DOHH2 (cell line): Measurements from ENCODE around the gene TMEFF2.

Experiments
- H3F3A ChIP-seq: fragments of 200-600 bp; sonication (generic), shearing (Covaris generic); 2 replicates; pipeline ENCODE4 v1.6.0; 2016; ENCODE audit warnings: antibody characterized with exemption, mild to moderate bottlenecking; ENCODE audit not compliant: control insufficient read depth, insufficient read depth
- H3K27ac ChIP-seq: fragments of 200-600 bp; sonication (generic); 2 replicates; pipeline ENCODE4 v1.5.1; 2014; ENCODE audit warnings: low read depth, mild to moderate bottlenecking, low read length, moderate library complexity
- H3K27me3 ChIP-seq: fragments of 200-600 bp; sonication (generic); 2 replicates; pipeline ENCODE4 v1.6.1; 2014; ENCODE audit warnings: mild to moderate bottlenecking, low read length, mixed read lengths; ENCODE audit not compliant: control insufficient read depth
- H3K36me3 ChIP-seq: fragments of 200-600 bp; sonication (generic); 2 replicates; pipeline ENCODE4 v1.6.1; 2014; ENCODE audit warnings: mild to moderate bottlenecking, low read length, moderate library complexity, mixed read lengths; ENCODE audit not compliant: control insufficient read depth
- H3K4me1 ChIP-seq: fragments of 200-600 bp; sonication (generic); 2 replicates; pipeline ENCODE4 v1.6.1; 2014; ENCODE audit warnings: mild to moderate bottlenecking, low read length, mixed read lengths; ENCODE audit not compliant: control insufficient read depth
- H3K4me2 ChIP-seq: fragments of 200-600 bp; sonication (generic); 2 replicates; pipeline ENCODE4 v1.6.0; 2014; ENCODE audit warnings: mild to moderate bottlenecking, low read length, moderate library complexity
- H3K4me3 ChIP-seq: fragments of 200-600 bp; sonication (generic); 2 replicates; pipeline ENCODE4 v1.5.1; 2014; ENCODE audit warnings: mild to moderate bottlenecking, low read length, mixed read lengths
- H3K79me2 ChIP-seq: fragments of 200-600 bp; sonication (generic); 2 replicates; pipeline ENCODE4 v1.6.1; 2014; ENCODE audit warnings: mild to moderate bottlenecking, low read length, mixed read lengths; ENCODE audit not compliant: control insufficient read depth
- H3K9me2 ChIP-seq: fragments of 200-600 bp; sonication (generic); replicated peaks from 2 replicates; pipeline ENCODE4 v1.6.1; 2014; ENCODE audit warnings: mild to moderate bottlenecking, low read length, mixed read lengths; ENCODE audit not compliant: control insufficient read depth
- H3K9me3 ChIP-seq: fragments of 200-600 bp; sonication (generic); 2 replicates; pipeline ENCODE4 v1.6.1; 2014; ENCODE audit warnings: antibody characterized with exemption, low read length, mixed read lengths; ENCODE audit not compliant: control insufficient read depth, insufficient read depth
- H4K20me1 ChIP-seq: fragments of 200-600 bp; sonication (generic); 2 replicates; pipeline ENCODE4 v1.6.0; 2014; ENCODE audit warnings: low read depth, mild to moderate bottlenecking, antibody characterized with exemption, low read length, moderate library complexity; ENCODE audit not compliant: control insufficient read depth, insufficient read depth
- CTCF ChIP-seq: fragments of 200-600 bp; sonication (generic); IDR thresholded peaks from one replicate; pipeline ENCODE4 v1.5.1; 2014; ENCODE audit warnings: antibody characterized with exemption, mild to moderate bottlenecking, low read depth, low read length; ENCODE audit not compliant: poor library complexity, severe bottlenecking
- EZH2phosphoT487 ChIP-seq: fragments of 200-600 bp; sonication (generic); IDR thresholded peaks from 2 replicates; pipeline ENCODE4 v1.6.1; 2017; ENCODE audit warnings: borderline replicate concordance, mild to moderate bottlenecking, antibody characterized with exemption, low read length, moderate library complexity, mixed read lengths

Gene TMEFF2

DNA sequence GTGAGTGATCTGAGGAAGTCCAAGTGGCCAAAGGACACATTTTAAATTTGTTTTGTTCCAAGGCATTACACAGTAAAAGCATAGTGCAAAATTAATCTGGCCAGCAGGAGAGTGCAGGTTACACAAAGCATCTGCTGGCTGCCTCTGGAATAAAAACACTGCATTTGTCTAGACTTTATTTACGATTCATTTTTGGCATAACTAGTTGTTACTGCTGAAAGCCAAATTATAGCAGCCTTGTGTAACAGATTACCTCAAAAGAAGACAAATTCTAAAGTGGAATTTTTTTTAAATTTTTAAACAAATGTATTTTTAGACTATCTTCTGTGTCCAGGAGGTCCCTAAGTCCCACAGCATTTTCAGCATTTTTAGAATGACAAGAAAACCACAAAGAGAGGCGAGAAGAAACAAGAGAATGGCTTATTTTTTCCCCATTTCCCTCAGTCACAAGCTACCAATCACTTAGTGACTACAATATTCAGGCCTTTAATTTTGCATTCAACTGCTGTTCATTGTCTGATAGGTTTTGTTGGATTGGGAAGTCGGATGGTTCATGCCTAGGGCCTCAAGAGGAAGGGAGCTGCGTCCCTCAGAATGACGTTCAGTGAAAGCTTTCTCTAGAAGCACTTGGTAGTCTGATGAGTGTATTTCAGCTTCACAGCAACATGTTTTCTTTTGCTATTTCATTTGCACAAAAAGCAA lies 46.0 kb downstream of the TMEFF2 start:
- no peak overlapping the region for H3K4me2 ChIP-seq
- TF ChIP-seq EZH2phosphoT487, result no peak
- no peak for TF ChIP-seq CTCF
- no peak overlapping the region for H3K4me3 ChIP-seq
- no peak overlapping the region for H3K27ac ChIP-seq
- H3K27me3 ChIP-seq, result no peaks in the 10 kb centered on the region
- no peaks in the 10 kb centered on the region for H4K20me1 ChIP-seq
- no peaks in the 10 kb centered on the region for H3K9me2 ChIP-seq
- H3K9me3 ChIP-seq, result no peaks in the 10 kb centered on the region
- no peaks in the 10 kb centered on the region for H3K36me3 ChIP-seq
- no peaks in the 10 kb centered on the region for H3K4me1 ChIP-seq
- H3F3A ChIP-seq, result no peaks in the 10 kb centered on the region
- H3K79me2 ChIP-seq, result no peaks in the 10 kb centered on the region

GRCh38 chr2:192148241-192148619 lies 46.5 kb downstream of the TMEFF2 start:
- Histone ChIP-seq H3K36me3 (no peaks in the 10 kb centered on the region), H3K9me3 (no peaks in the 10 kb centered on the region), H4K20me1 (no peaks in the 10 kb centered on the region), H3F3A (no peaks in the 10 kb centered on the region), H3K27ac (no peak overlapping the region), H3K9me2 (no peaks in the 10 kb centered on the region), H3K4me2 (no peak overlapping the region), H3K4me3 (no peak overlapping the region), H3K79me2 (no peaks in the 10 kb centered on the region), H3K4me1 (no peaks in the 10 kb centered on the region), H3K27me3 (no peaks in the 10 kb centered on the region)
- no peak for TF ChIP-seq EZH2phosphoT487
- no peak for TF ChIP-seq CTCF

GRCh38 chr2:192146069-192147015 lies 48.4 kb downstream of the TMEFF2 start:
- Histone ChIP-seq H3K4me1 (no peaks in the 10 kb centered on the region), H3K4me3 (no peak overlapping the region), H3K27me3 (no peaks in the 10 kb centered on the region), H3K9me3 (no peaks in the 10 kb centered on the region), H3F3A (no peaks in the 10 kb centered on the region), H3K27ac (no peak overlapping the region), H3K4me2 (no peak overlapping the region), H3K9me2 (no peaks in the 10 kb centered on the region), H3K79me2 (no peaks in the 10 kb centered on the region), H4K20me1 (no peaks in the 10 kb centered on the region), H3K36me3 (no peaks in the 10 kb centered on the region)
- no peak for TF ChIP-seq EZH2phosphoT487
- TF ChIP-seq CTCF, result no peak
